Ishikawa (cell line): ENCODE measurements around the gene RNF212B.

Experiments used
- EP300 ChIP-seq: IDR thresholded peaks from 2 replicates; pipeline ENCODE4 v1.6.1; 2012; ENCODE audit warnings: borderline replicate concordance
- TAF1 ChIP-seq: IDR thresholded peaks from 2 replicates; pipeline ENCODE4 v1.6.1; 2012; ENCODE audit warnings: low read depth, mild to moderate bottlenecking
- TCF12 ChIP-seq: IDR thresholded peaks from 2 replicates; pipeline ENCODE4 v1.6.1; 2012; ENCODE audit warnings: low read depth
- TF ChIP-seq, protein P1 (sequence below): IDR thresholded peaks from 2 replicates; pipeline ENCODE4 v1.6.1; 2012
- TF ChIP-seq, protein P2 (sequence below): IDR thresholded peaks from 2 replicates; pipeline ENCODE4 v1.6.1; 2012
- TF ChIP-seq, protein P3 (sequence below): IDR thresholded peaks from 2 replicates; pipeline ENCODE4 v1.6.1; 2012; ENCODE audit warnings: low read depth, mild to moderate bottlenecking

DNA sequence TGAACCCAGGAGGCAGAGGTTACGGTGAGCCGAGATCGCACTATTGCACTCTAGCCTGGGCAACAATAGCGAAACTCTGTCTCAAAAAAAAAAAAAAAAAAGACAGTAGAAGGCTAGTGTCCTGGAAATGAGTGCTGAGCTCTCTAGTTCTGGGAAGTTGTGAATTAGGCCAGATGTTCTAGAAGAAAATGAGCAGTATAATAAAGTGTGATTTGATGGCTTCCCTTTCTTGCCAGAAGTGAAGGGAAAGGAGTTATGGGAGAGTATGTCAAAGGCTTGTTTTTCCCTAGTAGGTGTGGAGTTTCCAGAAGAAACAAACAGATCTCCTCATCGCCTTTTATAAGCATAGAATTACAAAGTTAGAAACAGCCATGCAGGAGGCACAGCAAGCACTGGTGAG is 20.5 kb downstream of the RNF212B start:
- TF ChIP-seq EP300 (no peak), TCF12 (no peak), TAF1 (no peak)
- TF ChIP-seq, protein P1, sequence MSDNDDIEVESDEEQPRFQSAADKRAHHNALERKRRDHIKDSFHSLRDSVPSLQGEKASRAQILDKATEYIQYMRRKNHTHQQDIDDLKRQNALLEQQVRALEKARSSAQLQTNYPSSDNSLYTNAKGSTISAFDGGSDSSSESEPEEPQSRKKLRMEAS, result no peak
- TF ChIP-seq, protein P2, sequence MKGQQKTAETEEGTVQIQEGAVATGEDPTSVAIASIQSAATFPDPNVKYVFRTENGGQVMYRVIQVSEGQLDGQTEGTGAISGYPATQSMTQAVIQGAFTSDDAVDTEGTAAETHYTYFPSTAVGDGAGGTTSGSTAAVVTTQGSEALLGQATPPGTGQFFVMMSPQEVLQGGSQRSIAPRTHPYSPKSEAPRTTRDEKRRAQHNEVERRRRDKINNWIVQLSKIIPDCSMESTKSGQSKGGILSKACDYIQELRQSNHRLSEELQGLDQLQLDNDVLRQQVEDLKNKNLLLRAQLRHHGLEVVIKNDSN, result no peak
- TF ChIP-seq, protein P3, sequence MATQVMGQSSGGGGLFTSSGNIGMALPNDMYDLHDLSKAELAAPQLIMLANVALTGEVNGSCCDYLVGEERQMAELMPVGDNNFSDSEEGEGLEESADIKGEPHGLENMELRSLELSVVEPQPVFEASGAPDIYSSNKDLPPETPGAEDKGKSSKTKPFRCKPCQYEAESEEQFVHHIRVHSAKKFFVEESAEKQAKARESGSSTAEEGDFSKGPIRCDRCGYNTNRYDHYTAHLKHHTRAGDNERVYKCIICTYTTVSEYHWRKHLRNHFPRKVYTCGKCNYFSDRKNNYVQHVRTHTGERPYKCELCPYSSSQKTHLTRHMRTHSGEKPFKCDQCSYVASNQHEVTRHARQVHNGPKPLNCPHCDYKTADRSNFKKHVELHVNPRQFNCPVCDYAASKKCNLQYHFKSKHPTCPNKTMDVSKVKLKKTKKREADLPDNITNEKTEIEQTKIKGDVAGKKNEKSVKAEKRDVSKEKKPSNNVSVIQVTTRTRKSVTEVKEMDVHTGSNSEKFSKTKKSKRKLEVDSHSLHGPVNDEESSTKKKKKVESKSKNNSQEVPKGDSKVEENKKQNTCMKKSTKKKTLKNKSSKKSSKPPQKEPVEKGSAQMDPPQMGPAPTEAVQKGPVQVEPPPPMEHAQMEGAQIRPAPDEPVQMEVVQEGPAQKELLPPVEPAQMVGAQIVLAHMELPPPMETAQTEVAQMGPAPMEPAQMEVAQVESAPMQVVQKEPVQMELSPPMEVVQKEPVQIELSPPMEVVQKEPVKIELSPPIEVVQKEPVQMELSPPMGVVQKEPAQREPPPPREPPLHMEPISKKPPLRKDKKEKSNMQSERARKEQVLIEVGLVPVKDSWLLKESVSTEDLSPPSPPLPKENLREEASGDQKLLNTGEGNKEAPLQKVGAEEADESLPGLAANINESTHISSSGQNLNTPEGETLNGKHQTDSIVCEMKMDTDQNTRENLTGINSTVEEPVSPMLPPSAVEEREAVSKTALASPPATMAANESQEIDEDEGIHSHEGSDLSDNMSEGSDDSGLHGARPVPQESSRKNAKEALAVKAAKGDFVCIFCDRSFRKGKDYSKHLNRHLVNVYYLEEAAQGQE, result no peak
